IPS-18c (cell line): Measurements from ENCODE around the gene NDUFS2.
A peak's percentile ranks its signal among the peaks of the same experiment; 100 is the strongest.

Experiments used
- H3K4me3 ChIP-seq: 2 replicates; pipeline ENCODE4 v1.7.0; 2013; ENCODE audit warnings: low read depth, mild to moderate bottlenecking, low read length, moderate library complexity; ENCODE audit not compliant: insufficient read depth
- H3K9me3 ChIP-seq: one replicate; pipeline ENCODE4 v1.6.1; 2013; ENCODE audit warnings: mild to moderate bottlenecking, low read length, moderate library complexity; ENCODE audit not compliant: control insufficient read depth, insufficient read depth

NDUFS2 gene

GRCh38 chr1:161185732-161186311 lies 16.3 kb upstream of the NDUFS2 start:
- no peaks in the 10 kb centered on the region for H3K9me3 ChIP-seq
- no peak overlapping the region for H3K4me3 ChIP-seq

DNA sequence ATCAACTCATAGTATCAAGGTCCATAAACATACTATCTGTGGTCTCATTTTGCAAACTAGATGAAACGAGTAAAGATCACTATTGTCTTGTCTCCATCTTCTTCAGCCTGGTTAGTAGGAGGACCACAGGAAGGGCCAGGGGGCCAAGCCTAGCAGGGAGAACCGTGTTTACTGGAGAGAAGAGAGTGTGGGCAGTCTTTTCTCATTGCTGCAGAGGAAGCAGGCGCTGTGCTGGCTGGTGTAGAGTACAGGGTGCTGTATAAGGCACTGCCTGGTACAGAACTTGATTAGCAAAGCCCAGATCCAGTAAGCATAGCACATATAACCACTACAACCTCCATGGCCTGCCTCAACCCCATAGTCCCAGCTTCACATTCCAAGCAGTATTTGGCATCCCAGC lies 14.9 kb upstream of the NDUFS2 start:
- H3K4me3 ChIP-seq = no peak overlapping the region
- no peaks in the 10 kb centered on the region for H3K9me3 ChIP-seq

DNA sequence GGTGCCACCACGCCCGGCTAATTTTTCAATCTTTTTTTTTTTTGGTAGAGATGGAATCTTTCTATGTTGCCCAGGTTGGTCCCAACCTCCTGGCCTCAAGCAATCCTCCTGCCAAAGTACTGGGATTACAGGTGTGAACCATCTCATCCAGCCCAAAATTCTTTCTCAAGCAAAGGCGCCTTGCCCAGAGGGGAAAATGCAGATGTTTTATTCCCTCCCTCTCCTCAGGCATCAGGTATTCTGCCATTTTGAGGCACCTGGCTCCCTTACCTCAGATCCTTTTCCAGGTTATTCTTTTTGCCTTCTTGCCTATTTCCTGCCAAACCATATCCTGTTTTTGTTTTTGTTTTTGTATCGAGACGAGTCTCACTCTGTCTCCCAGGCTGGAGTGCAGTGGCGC lies 13.8 kb upstream of the NDUFS2 start:
- Histone ChIP-seq H3K4me3 (no peak overlapping the region), H3K9me3 (no peaks in the 10 kb centered on the region)

- Histone ChIP-seq H3K4me3 (no peak overlapping the region), H3K9me3 (no peaks in the 10 kb centered on the region)
Observed at GRCh38 chr1:161189036-161189435, 13.1 kb upstream of the NDUFS2 start.

DNA sequence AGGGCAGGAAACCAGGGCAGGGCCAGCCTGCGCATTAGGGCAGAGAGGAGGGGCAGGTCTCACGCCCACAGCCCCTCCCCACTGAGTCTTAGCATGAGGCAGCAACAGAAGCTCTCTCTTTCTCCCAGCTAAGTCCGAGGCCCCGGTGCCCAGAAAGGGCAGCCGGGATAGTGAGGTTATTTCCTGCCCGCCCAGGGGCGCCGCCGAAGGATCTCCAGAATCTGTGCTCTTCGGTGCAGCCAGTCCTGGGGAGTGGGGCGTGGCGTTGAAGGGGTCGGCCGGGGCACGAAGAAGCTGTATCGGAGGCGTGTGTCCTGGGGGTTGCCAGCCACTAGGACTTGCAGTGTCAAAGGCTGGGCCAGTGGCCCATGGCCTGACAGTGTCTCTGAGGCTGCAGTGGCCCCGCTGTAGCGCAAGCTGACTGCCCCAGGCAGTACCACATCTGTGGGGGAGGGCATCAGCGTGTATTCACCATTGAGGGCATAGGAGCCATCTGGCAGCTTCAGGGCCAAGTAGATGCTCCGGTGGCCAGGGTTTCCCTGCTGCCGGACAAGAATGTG lies 11.1 kb upstream of the NDUFS2 start:
- H3K9me3 ChIP-seq = no peaks in the 10 kb centered on the region

DNA sequence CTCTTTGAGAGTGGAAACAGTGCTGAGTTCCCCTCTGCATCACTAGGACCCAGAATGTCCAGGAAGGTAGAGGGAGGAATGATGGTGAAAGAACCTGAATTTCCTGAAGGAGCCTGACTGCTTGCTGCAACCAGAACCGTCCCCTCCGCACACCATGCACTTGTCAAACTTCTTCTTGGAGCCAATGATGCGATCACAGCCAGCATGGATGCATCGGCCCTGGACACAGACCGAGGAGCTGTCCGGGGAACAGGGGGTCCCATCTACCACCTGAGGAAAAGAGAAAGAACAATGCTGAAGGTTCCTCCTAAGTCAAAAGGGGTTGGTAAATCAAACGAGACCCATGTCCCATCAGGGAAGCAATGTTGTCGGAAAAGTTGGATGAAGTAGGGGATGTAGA lies 10.2 kb upstream of the NDUFS2 start:
- Histone ChIP-seq H3K9me3 (no peaks in the 10 kb centered on the region), H3K4me3 (no peak overlapping the region)

More for the DNA sequence above, 11.1 kb upstream of the NDUFS2 start:
- H3K4me3 ChIP-seq = no peak overlapping the region

GRCh38 chr1:161192476-161193465 lies 9.4 kb upstream of the NDUFS2 start:
- Histone ChIP-seq H3K9me3 (no peaks in the 10 kb centered on the region), H3K4me3 (no peak overlapping the region)

DNA sequence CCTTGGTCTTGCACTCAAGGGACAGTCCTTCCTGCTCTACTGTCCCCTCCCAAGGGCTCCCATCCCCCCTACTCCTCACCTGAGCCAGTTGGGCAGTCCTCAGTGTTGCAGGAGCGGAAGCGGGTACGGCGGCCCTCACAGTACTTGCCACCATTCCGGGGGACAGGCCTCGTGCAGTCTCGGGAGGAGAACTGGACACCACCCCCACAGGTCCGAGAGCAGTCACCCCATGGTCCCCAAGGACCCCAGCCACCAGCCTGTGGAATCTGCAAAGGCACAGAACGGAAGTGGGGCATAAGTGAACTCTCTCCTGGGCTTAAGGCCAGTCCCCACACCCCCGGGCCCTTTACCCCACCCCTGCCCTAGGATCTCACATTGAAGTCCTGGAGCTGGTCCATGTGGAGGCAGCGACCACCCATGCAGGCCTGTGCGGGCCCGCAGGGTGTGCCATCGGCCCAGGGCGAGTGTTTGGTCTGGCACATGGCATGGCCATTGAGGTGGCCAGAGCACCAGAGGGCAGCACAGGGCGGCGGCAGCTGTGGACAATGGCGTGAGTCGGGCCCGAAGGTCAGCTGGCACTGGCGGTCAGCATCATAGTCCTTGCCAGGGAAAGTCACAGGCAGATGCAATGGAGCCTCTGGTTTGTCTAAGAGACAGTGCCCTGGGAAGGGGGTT lies 8.5 kb upstream of the NDUFS2 start:
- Histone ChIP-seq H3K9me3 (no peaks in the 10 kb centered on the region), H3K4me3 (no peak overlapping the region)

- no peaks in the 10 kb centered on the region for H3K9me3 ChIP-seq
- no peak overlapping the region for H3K4me3 ChIP-seq
Observed at GRCh38 chr1:161195171-161195570, 7.0 kb upstream of the NDUFS2 start.

GRCh38 chr1:161196111-161196510 lies 6.1 kb upstream of the NDUFS2 start:
- H3K4me3 ChIP-seq = no peak overlapping the region
- no peaks in the 10 kb centered on the region for H3K9me3 ChIP-seq

GRCh38 chr1:161196521-161197451 lies 5.4 kb upstream of the NDUFS2 start:
- no peaks in the 10 kb centered on the region for H3K9me3 ChIP-seq
- peak overlapping the region; percentile 45; the same call in 1 of the 2 replicates for H3K4me3 ChIP-seq

GRCh38 chr1:161197560-161198193 lies 4.5 kb upstream of the NDUFS2 start:
- Histone ChIP-seq H3K9me3 (no peaks in the 10 kb centered on the region), H3K4me3 (peak overlapping the region; percentile 45)

GRCh38 chr1:161198194-161198896 lies 3.8 kb upstream of the NDUFS2 start:
- no peaks in the 10 kb centered on the region for H3K9me3 ChIP-seq
- peak overlapping the region; percentile 45 for H3K4me3 ChIP-seq

DNA sequence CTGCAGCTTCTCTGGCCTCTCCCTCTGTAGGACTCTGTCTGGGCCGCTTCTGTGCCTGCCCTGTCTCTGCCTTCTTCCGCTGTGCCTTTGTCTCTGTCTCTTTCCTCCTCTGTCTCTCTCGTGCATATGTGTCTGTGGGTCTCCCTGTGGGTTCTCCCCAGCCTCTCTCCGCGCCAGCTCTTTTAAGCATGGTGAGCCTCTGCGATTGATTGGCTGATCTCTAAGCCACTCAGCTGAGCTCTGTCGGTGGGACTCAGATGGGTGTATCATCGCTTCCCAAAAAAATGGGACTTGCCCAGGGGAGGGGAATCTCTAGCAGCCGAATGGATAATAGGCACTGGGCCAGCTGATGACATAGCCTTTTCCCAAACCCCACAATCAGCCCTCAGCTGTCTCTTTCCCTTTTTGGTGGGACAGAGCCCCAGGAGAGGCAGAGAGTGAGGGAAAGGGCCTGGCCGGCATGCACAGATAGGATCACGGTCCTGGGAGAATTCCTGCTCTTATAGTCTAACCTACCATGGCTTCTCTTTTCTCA lies 3.2 kb upstream of the NDUFS2 start, which contains the start of gene ADAMTS4:
TSS of gene ADAMTS4 (minus strand) at position 158 of the 535 bp plus-strand sequence. CDS start 427 bp downstream, outside the sequence.
- Histone ChIP-seq H3K4me3 (peak within 1 kb of the TSS; percentile 45), H3K9me3 (no peaks in the 10 kb centered on the region)

- Histone ChIP-seq H3K9me3 (no peaks in the 10 kb centered on the region), H3K4me3 (0 out of 2 replicates have a peak overlapping the region, but pooled peaks have one; percentile 15)
Observed at GRCh38 chr1:161199506-161200139, 2.5 kb upstream of the NDUFS2 start.
